ENCODE results near the gene CCDC126.

DNA sequence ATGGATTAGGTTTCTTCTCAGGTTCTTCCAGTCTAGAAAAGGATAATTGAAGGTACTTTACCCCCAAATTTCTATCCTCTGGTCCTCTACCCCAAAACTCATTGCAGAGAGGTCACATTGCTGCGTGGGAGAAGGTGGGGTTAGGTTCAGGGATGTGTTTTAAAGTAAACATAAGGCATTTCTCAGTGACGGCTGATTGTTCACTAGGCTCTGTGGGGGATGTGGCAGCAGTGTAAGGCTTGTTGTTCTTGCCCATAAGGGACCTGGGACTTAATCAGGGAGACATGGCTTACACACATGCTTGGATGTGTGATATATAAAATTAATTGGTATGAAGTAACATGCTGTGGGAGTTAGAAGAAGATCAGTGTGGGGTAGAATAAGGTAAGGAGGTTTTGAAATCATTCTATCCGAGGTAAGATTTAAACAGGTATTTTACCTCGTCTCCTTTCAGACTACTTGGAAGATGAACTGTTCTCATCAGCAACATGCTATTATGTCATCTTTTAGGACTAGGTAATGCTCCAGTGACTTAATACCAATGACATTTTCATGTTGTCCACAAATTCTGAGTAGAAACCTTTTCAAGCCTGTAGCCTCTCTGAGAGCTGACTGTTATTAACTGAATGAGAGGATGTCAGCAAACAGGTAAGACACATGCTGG, 6.6 kb downstream of the CCDC126 start:
- TF ChIP-seq POLR2A (IDR thresholded peaks at IDR 0.05; ENCODE audit: low read depth, low read length) (no peak), MXI1 (IDR thresholded peaks at IDR 0.05; ENCODE audit: borderline replicate concordance, low read depth, low read length) (no peak), CHD1 (IDR thresholded peaks at IDR 0.05; ENCODE audit: low read depth, low read length) (no peak), RFX5 (IDR thresholded peaks at IDR 0.05; ENCODE audit: low read depth, low read length) (no peak), MAFK (IDR thresholded peaks at IDR 0.05; ENCODE audit: low read depth, low read length) (no peak), RCOR1 (IDR thresholded peaks at IDR 0.05; ENCODE audit: insufficient replicate concordance, low read length) (no peak), BHLHE40 (IDR thresholded peaks at IDR 0.05; ENCODE audit: low read depth, low read length) (no peak), MAZ (IDR thresholded peaks at IDR 0.05; ENCODE audit: borderline replicate concordance, low read depth, low read length) (no peak), FOS (IDR thresholded peaks at IDR 0.05; ENCODE audit: low read depth, low read length) (no peak), SMC3 (IDR thresholded peaks at IDR 0.05; ENCODE audit: low read depth, low read length) (no peak), RAD21 (IDR thresholded peaks at IDR 0.05; ENCODE audit: low read length) (no peak)
- TF ChIP-seq, protein P1, sequence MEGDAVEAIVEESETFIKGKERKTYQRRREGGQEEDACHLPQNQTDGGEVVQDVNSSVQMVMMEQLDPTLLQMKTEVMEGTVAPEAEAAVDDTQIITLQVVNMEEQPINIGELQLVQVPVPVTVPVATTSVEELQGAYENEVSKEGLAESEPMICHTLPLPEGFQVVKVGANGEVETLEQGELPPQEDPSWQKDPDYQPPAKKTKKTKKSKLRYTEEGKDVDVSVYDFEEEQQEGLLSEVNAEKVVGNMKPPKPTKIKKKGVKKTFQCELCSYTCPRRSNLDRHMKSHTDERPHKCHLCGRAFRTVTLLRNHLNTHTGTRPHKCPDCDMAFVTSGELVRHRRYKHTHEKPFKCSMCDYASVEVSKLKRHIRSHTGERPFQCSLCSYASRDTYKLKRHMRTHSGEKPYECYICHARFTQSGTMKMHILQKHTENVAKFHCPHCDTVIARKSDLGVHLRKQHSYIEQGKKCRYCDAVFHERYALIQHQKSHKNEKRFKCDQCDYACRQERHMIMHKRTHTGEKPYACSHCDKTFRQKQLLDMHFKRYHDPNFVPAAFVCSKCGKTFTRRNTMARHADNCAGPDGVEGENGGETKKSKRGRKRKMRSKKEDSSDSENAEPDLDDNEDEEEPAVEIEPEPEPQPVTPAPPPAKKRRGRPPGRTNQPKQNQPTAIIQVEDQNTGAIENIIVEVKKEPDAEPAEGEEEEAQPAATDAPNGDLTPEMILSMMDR (conservative IDR thresholded peaks at IDR 0.05; ENCODE audit: low read depth, low read length), result no peak
- TF ChIP-seq, protein P2, sequence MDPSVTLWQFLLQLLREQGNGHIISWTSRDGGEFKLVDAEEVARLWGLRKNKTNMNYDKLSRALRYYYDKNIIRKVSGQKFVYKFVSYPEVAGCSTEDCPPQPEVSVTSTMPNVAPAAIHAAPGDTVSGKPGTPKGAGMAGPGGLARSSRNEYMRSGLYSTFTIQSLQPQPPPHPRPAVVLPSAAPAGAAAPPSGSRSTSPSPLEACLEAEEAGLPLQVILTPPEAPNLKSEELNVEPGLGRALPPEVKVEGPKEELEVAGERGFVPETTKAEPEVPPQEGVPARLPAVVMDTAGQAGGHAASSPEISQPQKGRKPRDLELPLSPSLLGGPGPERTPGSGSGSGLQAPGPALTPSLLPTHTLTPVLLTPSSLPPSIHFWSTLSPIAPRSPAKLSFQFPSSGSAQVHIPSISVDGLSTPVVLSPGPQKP (IDR thresholded peaks at IDR 0.05; ENCODE audit: borderline replicate concordance, low read depth, low read length), result no peak
- TF ChIP-seq, protein P3, sequence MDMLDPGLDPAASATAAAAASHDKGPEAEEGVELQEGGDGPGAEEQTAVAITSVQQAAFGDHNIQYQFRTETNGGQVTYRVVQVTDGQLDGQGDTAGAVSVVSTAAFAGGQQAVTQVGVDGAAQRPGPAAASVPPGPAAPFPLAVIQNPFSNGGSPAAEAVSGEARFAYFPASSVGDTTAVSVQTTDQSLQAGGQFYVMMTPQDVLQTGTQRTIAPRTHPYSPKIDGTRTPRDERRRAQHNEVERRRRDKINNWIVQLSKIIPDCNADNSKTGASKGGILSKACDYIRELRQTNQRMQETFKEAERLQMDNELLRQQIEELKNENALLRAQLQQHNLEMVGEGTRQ (IDR thresholded peaks at IDR 0.05; ENCODE audit: low read depth, low read length), result no peak

All from IMR-90 (cell line).